Immature natural killer cell (primary cell): Measurements from ENCODE around the gene TUBGCP5. TPM values are rescaled to one million over a fixed set of nuclear protein-coding genes. Genes with fewer than 3 reads are reported as not detected.

ENCODE experiments used
- DNase-seq, 3 donors: peaks; one replicate each; pipeline ENCODE4 v3.0.0; 2022; ENCODE audit warnings: mixed read lengths in 1 of 3
- H3K27ac Mint-ChIP-seq, 6 donors: one replicate each; pipeline ENCODE4 v1.8.0; 2020; ENCODE audit warnings: mixed read lengths in 6 of 6, mild to moderate bottlenecking in 5 of 6, inconsistent platforms in 4 of 6, moderate library complexity in 3 of 6
- H3K27me3 Mint-ChIP-seq, 3 donors: one replicate each; pipeline ENCODE4 v1.8.0; 2020 to 2021; ENCODE audit warnings: low read depth in 3 of 3, mild to moderate bottlenecking in 3 of 3, mixed read lengths in 3 of 3, moderate library complexity in 3 of 3, inconsistent platforms in 1 of 3
- H3K36me3 Mint-ChIP-seq, 3 donors: one replicate each; pipeline ENCODE4 v1.8.0; 2020; ENCODE audit warnings: mixed read lengths in 3 of 3, inconsistent platforms in 2 of 3, mild to moderate bottlenecking in 2 of 3
- H3K4me1 Mint-ChIP-seq, 2 donors: one replicate each; pipeline ENCODE4 v1.8.0; 2020; ENCODE audit warnings: inconsistent platforms in 2 of 2, mild to moderate bottlenecking in 2 of 2, mixed read lengths in 2 of 2, moderate library complexity in 1 of 2
- H3K4me3 Mint-ChIP-seq, 5 donors: one replicate each; pipeline ENCODE4 v1.8.0; 2020; ENCODE audit warnings: mild to moderate bottlenecking in 5 of 5, mixed read lengths in 5 of 5, inconsistent platforms in 3 of 5, moderate library complexity in 3 of 5
- H3K9me3 Mint-ChIP-seq, 6 donors: one replicate each; pipeline ENCODE4 v1.8.0; 2020; ENCODE audit warnings: mild to moderate bottlenecking in 6 of 6, mixed read lengths in 6 of 6, inconsistent platforms in 4 of 6, moderate library complexity in 3 of 6
- polyA plus RNA-seq, 3 donors: library from polyadenylated mRNA; unstranded; fragments of 300-500 nt; fragmentation: Illumina TruSeq; gene quantifications; one replicate each; pipeline ENCODE4 v1.2.3, GENCODE V29; 2021

The TUBGCP5 gene
- polyA plus RNA-seq, 3 donors from 2014 or later: 3.6 to 7.9 (median 4.8) TPM

DNA sequence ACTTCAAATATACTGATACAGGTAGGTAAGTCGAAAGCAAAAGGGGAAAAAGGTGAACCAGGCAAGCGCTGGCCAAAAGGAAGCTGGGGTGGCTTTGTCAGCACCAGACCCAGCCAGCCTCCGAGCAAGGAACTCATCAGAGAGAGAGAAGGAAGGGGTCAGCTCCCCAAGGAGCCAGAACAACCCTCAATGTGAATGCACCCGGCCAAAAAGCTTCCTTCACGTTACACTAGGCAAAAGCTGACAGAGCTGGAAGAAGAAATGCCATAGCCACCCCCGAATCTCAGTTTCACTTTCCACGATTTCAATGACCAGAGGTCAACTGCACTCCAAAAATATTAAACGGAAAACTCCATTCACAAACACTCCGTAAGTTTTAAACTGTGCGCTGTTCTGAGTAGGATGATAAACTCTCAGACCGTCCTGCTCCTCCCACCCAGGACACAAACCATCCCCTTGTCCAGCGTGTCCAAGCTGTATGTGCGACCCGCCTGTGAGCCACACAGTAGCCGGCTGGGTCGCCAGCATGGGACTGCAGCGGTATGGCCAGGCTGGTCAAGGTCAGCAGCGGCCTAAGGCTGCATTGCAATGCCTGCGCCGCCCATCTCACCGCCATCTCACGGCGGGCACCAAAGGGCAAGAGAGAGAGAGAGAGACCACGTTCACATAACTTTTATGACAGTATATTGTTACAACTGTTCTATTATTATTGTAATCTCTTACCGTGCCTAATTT, 88.9 kb downstream of the TUBGCP5 start:
- Mint-ChIP-seq H3K4me3 (peak overlapping the region in 1 of 5 donors; percentile 27), H3K27ac (peak overlapping the region in 1 of 6 donors; percentile 10), H3K36me3 (no peaks in the 10 kb centered on the region), H3K27me3 (peaks cover 1 to 3% (median 2%) of the 10 kb centered on the region in 3 donors), H3K4me1 (peaks cover 13 to 15% of the 10 kb centered on the region in 2 donors), H3K9me3 (no peaks in the 10 kb centered on the region)
- DNase-seq: no peak

Other genes starting within 250 kb of the TUBGCP5 start
- 10 to 100 TPM; 43.6 to 92.3 (median 81.9) TPM for gene NIPA2, start 200.9 kb downstream of the TUBGCP5 start, polyA plus RNA-seq
- gene CYFIP1, start 59.2 kb downstream of the TUBGCP5 start, polyA plus RNA-seq: 1 to 10 TPM; 3.4 to 5.6 (median 3.7) TPM
- gene GOLGA6L1, start 97.3 kb upstream of the TUBGCP5 start, polyA plus RNA-seq: not detected